GF-D8 (cell line): ENCODE measurements around the gene GPR33.
A peak's percentile ranks its signal among the peaks of the same experiment; 100 is the strongest.
"Not testable (repeated sequence)": the region's sequence is repeated elsewhere in the genome, so short reads cannot be mapped to it uniquely, and the experiment has no call there.

Experiments
- DNase-seq: peaks from one replicate; lab custom pipeline; 2025; lab: John Stamatoyannopoulos, UW

The GPR33 gene

GRCh38 chr14:31457665-31458659, 29.9 kb downstream of the GPR33 start:
- DNase-seq = no peak

- peak; percentile 88 for DNase-seq
These were observed 30.8 kb downstream of the GPR33 start, which contains the start of gene DTD2 for GRCh38 chr14:31456841-31457664. Gene DTD2, minus strand, starts transcription at chr14:31457506. Its CDS starts 113 bp downstream, at chr14:31457393.

- DNase-seq = peak; percentile 23
These were observed 37.7 kb downstream of the GPR33 start for GRCh38 chr14:31449971-31450610.

DNA sequence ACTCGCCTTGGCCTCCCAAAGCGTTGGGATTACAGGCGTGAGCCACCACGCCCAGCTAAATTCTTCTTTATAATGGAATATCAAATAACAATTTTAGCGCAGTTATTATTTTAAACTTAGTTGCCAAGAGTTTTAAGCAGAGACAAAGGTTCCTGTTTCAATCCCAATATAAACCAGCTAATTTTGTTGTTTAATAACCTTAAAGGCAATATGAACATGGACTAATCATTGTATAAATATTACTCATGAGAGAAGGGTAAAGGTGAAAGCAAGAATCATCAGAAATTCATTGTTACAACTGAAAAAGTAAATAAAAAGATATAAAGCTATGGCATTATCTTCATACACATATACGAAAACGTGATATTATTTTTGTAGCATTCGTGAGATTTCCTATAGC, 38.7 kb downstream of the GPR33 start:
- DNase-seq = no peak

DNA sequence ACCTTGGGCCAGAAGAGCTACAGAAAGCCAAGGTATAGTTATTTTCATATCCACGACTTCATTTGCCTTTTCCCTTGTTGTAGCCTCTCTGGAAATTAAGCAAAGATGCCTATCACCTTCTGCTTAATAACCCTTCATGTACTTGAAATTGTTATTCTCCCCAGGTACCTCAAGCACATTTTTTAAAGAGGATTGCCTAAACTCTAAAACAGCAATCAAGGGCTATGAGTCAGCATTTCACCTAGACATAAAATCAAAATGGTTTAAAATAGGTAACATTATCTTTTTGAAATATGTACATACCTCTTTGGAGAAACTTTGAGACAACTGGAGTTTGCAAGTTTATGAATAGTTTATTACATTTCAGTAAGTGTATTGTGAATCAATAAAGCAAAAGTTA, 42.1 kb downstream of the GPR33 start:
- DNase-seq = no peak

GRCh38 chr14:31442284-31442683, 45.6 kb downstream of the GPR33 start:
- DNase-seq = no peak

GRCh38 chr14:31441273-31442111, 46.3 kb downstream of the GPR33 start:
- no peak for DNase-seq

- DNase-seq = no peak
These were observed 47.6 kb downstream of the GPR33 start for GRCh38 chr14:31440280-31440679.

GRCh38 chr14:31439561-31439960, 48.3 kb downstream of the GPR33 start:
- no peak for DNase-seq

GRCh38 chr14:31437045-31437691, 50.7 kb downstream of the GPR33 start:
- not testable (repeated sequence) for DNase-seq

GRCh38 chr14:31435276-31435675, 52.6 kb downstream of the GPR33 start:
- no peak for DNase-seq
